ENCODE results near the gene DNAH17. TPM values are rescaled to one million over a fixed set of nuclear protein-coding genes. Genes with fewer than 3 reads are reported as not detected.

DNAH17 gene
- polyA plus RNA-seq, 10 donors: 0.98 to 3.9 (median 1.6) TPM

- no peak for DNase-seq
Measured at GRCh38 chr17:78498848-78499247, 78.3 kb downstream of the DNAH17 start.

- peak; percentile 69 to 83 (median 80) for DNase-seq
Measured at GRCh38 chr17:78497115-78497540, 80.1 kb downstream of the DNAH17 start.

GRCh38 chr17:78496311-78496710 lies 80.9 kb downstream of the DNAH17 start:
- no peak for DNase-seq

GRCh38 chr17:78495634-78496033 lies 81.6 kb downstream of the DNAH17 start:
- DNase-seq: no peak

- no peak for DNase-seq
Measured at GRCh38 chr17:78494696-78495330, 82.4 kb downstream of the DNAH17 start.

- DNase-seq: no peak
Measured at GRCh38 chr17:78493853-78494695, 83.1 kb downstream of the DNAH17 start.

- no peak for DNase-seq
Measured at GRCh38 chr17:78493450-78493849, 83.7 kb downstream of the DNAH17 start.

- DNase-seq: no peak
Measured at GRCh38 chr17:78492116-78492799, 84.9 kb downstream of the DNAH17 start.

GRCh38 chr17:78491236-78492115 lies 85.7 kb downstream of the DNAH17 start:
- no peak for DNase-seq

GRCh38 chr17:78490673-78491072 lies 86.5 kb downstream of the DNAH17 start:
- no peak for DNase-seq

- no peak for DNase-seq
Measured at GRCh38 chr17:78490156-78490555, 87.0 kb downstream of the DNAH17 start.

GRCh38 chr17:78488867-78489634 lies 88.1 kb downstream of the DNAH17 start:
- no peak for DNase-seq

- no peak for DNase-seq
Measured at GRCh38 chr17:78488156-78488555, 89.0 kb downstream of the DNAH17 start.

GRCh38 chr17:78486946-78487680 lies 90.1 kb downstream of the DNAH17 start:
- DNase-seq: no peak

GRCh38 chr17:78486228-78486802 lies 90.9 kb downstream of the DNAH17 start:
- no peak for DNase-seq

GRCh38 chr17:78485290-78486168 lies 91.7 kb downstream of the DNAH17 start:
- no peak for DNase-seq

- no peak for DNase-seq
Measured at GRCh38 chr17:78484271-78485246, 92.6 kb downstream of the DNAH17 start.
